Mucosa of descending colon (tissue), 3 donors: ENCODE results near the gene GALNT18. TPM values are rescaled to one million over a fixed set of nuclear protein-coding genes. Genes with fewer than 3 reads are reported as not detected.
A peak's percentile ranks its signal among the peaks of the same experiment; 100 is the strongest.

ENCODE experiments used
- ATAC-seq: fragments of 200-7000 bp; cut with Tn5 transposase; one replicate; pipeline ENCODE4 v1.9.1; 2020; ENCODE audit warnings: mild to moderate bottlenecking, moderate library complexity
- DNase-seq, 3 donors: peaks; one replicate each; pipeline ENCODE4 v3.0.0-alpha.2; 2020
- H3K36me3 ChIP-seq: fragments of 200-600 bp; one replicate; pipeline ENCODE4 v1.8.0; 2021; ENCODE audit warnings: low read depth, mild to moderate bottlenecking
- H3K4me1 ChIP-seq: fragments of 200-600 bp; one replicate; pipeline ENCODE4 v1.8.0; 2021; ENCODE audit warnings: low read depth, mild to moderate bottlenecking
- H3K4me3 ChIP-seq: fragments of 200-600 bp; one replicate; pipeline ENCODE4 v1.8.0; 2021; ENCODE audit warnings: mild to moderate bottlenecking
- H3K9me3 ChIP-seq: fragments of 200-600 bp; one replicate; pipeline ENCODE4 v1.8.0; 2021; ENCODE audit warnings: mild to moderate bottlenecking
- intact Hi-C, 2 donors: fragments of 100-400 bp; cut with DNase I in 1 of 2; cut with micrococcal nuclease in 1 of 2; formaldehyde crosslinking; loops; one replicate each; pipeline versions ENCODE4 v1.11.0 to v1.11.1; 2022; cut with DNase I, micrococcal nuclease
- total RNA-seq, 3 donors: library from RNA; stranded (reverse); fragmentation: NEBNext Ultra II Directional in 2 of 3; extraction: Animal tissue kit (Norgen Biotek cat#: 25700) in 2 of 3; gene quantifications; one replicate each; pipeline versions ENCODE4 v1.2.1 to v1.2.4, GENCODE V29; 2021 to 2023
- TF ChIP-seq, protein P1 (sequence below): fragments of 200-600 bp; IDR thresholded peaks from one replicate; pipeline ENCODE4 v1.8.0; 2022; ENCODE audit warnings: antibody characterized with exemption, mild to moderate bottlenecking
- donor health status: DM: no; HTN: no; CAD: no; lungs with moderate emphysema.
- donor health status: DM: no; HTN: no; CAD: no.
- donor health status: DM: no; HTN: yes; CAD: no.

The GALNT18 gene
- total RNA-seq, 3 donors from 2014 or later, result 2.0 to 27.8 (median 5.4) TPM

DNA sequence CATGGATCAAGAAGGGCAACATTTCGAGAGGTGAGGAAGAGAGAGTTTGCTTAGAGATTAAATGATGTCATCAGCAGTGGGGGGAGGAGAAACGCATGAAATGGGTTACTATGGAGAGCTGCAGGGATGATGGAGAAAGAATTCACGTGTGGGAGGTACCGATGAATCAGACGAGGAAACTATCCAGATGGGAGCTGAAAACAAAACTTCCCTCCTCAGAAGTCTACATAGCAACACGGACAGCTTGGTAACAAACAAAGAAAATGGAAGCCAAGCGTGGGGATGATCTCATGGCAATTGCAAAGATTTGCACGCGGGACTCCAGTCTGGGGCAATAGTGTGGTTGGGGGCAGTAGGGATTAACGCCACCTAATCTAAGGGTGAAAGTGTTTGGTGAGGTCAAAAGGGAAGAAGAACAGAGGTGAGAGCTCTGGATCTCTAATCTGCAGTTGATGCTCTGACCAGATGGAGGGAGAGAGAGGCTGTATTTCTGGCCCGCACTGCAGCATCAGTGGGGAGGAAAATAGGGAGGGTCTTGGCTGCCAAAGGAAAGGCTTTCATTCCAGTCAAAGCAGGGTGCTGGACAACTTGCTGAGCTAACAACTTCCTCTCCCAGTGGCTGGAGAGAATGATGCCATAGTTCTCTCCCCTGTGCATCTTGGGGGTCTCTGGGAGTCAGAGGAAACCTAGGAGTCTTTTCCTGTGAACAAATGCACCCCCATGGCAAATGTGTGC is 225.3 kb downstream of the GALNT18 start:
- DNase-seq, result no peak
- no peaks in the 10 kb centered on the region for H3K36me3 ChIP-seq
- H3K9me3 ChIP-seq, result no peaks in the 10 kb centered on the region
- H3K4me1 ChIP-seq, result peaks cover 8% of the 10 kb centered on the region
- H3K4me3 ChIP-seq, result no peak overlapping the region
- intact Hi-C loops, result no loop called here
- ATAC-seq, result peak; percentile 12
- TF ChIP-seq, protein P1, sequence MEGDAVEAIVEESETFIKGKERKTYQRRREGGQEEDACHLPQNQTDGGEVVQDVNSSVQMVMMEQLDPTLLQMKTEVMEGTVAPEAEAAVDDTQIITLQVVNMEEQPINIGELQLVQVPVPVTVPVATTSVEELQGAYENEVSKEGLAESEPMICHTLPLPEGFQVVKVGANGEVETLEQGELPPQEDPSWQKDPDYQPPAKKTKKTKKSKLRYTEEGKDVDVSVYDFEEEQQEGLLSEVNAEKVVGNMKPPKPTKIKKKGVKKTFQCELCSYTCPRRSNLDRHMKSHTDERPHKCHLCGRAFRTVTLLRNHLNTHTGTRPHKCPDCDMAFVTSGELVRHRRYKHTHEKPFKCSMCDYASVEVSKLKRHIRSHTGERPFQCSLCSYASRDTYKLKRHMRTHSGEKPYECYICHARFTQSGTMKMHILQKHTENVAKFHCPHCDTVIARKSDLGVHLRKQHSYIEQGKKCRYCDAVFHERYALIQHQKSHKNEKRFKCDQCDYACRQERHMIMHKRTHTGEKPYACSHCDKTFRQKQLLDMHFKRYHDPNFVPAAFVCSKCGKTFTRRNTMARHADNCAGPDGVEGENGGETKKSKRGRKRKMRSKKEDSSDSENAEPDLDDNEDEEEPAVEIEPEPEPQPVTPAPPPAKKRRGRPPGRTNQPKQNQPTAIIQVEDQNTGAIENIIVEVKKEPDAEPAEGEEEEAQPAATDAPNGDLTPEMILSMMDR, result no peak

- Histone ChIP-seq H3K9me3 (no peaks in the 10 kb centered on the region), H3K4me3 (no peak overlapping the region), H3K4me1 (peaks cover 12% of the 10 kb centered on the region), H3K36me3 (no peaks in the 10 kb centered on the region)
- no peak for DNase-seq
- TF ChIP-seq, protein P1, result no peak
- no peak for ATAC-seq
- intact Hi-C loops, result no loop called here
Measured at GRCh38 chr11:11395126-11395525, 226.7 kb downstream of the GALNT18 start.

DNA sequence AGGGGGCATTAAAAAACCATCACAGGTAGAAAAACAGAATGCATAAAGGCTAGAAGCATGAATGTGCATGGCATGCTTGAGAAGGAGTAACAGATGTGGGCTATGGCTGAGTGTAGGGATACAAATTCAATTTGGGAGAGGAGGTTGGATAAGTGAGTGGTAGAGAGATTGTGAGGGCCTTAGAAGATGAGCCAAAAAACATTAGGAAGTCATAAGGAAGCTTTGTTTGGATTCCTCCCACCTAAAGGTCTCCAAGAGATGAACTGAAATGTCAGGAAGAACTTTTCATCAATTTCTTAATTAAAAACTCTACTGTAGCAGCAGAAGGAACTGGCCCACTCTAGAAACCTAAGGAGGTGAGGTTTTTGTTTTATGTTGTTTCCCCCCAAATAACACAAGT is 227.6 kb downstream of the GALNT18 start:
- TF ChIP-seq, protein P1, result no peak
- intact Hi-C loops, result no loop called here
- DNase-seq (no peak), ATAC-seq (no peak)
- Histone ChIP-seq H3K9me3 (no peaks in the 10 kb centered on the region), H3K4me3 (no peak overlapping the region), H3K36me3 (no peaks in the 10 kb centered on the region), H3K4me1 (peaks cover 21% of the 10 kb centered on the region)

DNA sequence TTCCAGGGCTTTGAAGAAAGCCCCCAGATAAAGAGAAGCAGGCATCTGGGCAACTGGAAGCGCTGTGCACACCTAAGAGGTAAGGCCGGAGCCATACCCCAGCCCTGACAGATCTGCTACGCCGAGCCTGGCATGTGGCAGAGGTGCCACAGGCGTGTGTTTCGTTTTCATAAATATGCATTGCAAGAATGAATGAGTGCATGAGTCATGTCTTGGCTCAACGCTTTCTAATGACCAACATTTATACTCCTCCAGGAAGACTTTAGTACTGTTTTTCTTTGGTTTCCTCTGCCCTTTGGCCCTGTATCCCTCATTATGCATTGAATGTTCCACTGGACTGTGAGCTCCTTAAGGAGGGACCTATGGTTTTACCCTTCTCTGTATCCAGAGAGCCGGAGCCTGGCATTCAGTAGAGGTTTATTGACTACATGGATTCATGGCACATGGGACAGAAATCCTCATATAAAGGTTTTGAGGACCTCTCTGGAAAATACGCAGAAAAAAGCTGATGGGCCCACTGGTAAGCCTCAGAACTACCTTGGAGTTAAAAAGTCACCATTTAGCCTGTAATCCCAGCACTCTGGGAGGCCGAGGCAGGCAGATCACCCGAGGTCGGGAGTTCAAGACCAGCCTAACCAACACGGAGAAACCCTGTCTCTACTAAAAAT is 229.9 kb downstream of the GALNT18 start:
- TF ChIP-seq, protein P1, result no peak
- no peaks in the 10 kb centered on the region for H3K9me3 ChIP-seq
- no peak overlapping the region for H3K4me3 ChIP-seq
- ATAC-seq, result peak; percentile 91
- no peaks in the 10 kb centered on the region for H3K36me3 ChIP-seq
- peaks cover 23% of the 10 kb centered on the region for H3K4me1 ChIP-seq
- intact Hi-C loops, result no loop called here
- peak in 2 of 3 donors; percentile 52 to 68 for DNase-seq

GRCh38 chr11:11391169-11391568 is 230.6 kb downstream of the GALNT18 start:
- Histone ChIP-seq H3K4me1 (peaks cover 23% of the 10 kb centered on the region), H3K36me3 (no peaks in the 10 kb centered on the region), H3K4me3 (no peak overlapping the region), H3K9me3 (no peaks in the 10 kb centered on the region)
- no peak for ATAC-seq
- TF ChIP-seq, protein P1, result no peak
- no peak for DNase-seq
- intact Hi-C loops, result no loop called here
